Neural cell (in vitro differentiated cells): ENCODE results near the gene NARF.

Source experiments
- TF ChIP-seq, protein P1 (sequence below): IDR thresholded peaks from 2 replicates; pipeline ENCODE4 v1.6.1; 2012; ENCODE audit warnings: borderline replicate concordance
- TF ChIP-seq, protein P2 (sequence below): fragments of 450-650 bp; IDR thresholded peaks from 2 replicates; pipeline ENCODE4 v1.5.1; 2014; ENCODE audit warnings: antibody characterized with exemption, mild to moderate bottlenecking, moderate library complexity; ENCODE audit not compliant: poor library complexity, severe bottlenecking

DNA sequence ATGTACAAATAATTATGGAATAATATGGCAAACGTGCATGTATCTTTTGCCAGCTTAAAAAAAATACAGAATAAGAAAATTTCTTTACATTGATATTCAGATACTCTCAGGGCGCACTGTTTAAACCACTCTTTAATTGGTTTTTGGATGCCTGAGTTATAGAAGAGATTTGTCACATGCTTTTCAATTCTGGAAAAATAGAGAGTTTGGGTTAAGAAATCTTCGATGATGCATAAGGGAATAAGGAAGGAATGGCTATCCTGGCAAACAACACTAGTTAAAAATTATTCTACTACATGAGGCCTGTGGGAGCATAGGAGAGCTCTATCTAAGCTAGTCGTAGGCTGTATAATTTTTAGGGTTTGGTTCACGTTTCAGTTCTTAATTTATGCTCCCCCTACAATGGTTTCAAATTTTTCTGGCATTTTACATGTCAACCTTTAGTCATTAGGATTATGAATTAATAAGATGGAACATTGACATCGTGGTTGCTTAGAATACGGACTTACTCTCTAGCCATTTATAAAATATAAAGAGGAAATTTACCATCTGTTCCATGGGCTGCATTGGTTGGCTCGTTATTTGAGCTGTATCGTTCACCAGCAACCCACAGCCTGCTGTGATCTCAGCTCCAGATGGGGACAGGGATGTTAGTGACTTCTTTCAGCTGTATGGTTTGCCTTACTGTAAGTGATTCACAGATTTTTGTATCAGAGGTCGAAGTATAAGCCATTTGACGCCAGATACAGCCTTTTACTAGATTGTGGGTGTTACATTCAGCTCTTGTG lies 15.9 kb downstream of the NARF start:
- TF ChIP-seq, protein P1, sequence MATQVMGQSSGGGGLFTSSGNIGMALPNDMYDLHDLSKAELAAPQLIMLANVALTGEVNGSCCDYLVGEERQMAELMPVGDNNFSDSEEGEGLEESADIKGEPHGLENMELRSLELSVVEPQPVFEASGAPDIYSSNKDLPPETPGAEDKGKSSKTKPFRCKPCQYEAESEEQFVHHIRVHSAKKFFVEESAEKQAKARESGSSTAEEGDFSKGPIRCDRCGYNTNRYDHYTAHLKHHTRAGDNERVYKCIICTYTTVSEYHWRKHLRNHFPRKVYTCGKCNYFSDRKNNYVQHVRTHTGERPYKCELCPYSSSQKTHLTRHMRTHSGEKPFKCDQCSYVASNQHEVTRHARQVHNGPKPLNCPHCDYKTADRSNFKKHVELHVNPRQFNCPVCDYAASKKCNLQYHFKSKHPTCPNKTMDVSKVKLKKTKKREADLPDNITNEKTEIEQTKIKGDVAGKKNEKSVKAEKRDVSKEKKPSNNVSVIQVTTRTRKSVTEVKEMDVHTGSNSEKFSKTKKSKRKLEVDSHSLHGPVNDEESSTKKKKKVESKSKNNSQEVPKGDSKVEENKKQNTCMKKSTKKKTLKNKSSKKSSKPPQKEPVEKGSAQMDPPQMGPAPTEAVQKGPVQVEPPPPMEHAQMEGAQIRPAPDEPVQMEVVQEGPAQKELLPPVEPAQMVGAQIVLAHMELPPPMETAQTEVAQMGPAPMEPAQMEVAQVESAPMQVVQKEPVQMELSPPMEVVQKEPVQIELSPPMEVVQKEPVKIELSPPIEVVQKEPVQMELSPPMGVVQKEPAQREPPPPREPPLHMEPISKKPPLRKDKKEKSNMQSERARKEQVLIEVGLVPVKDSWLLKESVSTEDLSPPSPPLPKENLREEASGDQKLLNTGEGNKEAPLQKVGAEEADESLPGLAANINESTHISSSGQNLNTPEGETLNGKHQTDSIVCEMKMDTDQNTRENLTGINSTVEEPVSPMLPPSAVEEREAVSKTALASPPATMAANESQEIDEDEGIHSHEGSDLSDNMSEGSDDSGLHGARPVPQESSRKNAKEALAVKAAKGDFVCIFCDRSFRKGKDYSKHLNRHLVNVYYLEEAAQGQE = no peak
- TF ChIP-seq, protein P2, sequence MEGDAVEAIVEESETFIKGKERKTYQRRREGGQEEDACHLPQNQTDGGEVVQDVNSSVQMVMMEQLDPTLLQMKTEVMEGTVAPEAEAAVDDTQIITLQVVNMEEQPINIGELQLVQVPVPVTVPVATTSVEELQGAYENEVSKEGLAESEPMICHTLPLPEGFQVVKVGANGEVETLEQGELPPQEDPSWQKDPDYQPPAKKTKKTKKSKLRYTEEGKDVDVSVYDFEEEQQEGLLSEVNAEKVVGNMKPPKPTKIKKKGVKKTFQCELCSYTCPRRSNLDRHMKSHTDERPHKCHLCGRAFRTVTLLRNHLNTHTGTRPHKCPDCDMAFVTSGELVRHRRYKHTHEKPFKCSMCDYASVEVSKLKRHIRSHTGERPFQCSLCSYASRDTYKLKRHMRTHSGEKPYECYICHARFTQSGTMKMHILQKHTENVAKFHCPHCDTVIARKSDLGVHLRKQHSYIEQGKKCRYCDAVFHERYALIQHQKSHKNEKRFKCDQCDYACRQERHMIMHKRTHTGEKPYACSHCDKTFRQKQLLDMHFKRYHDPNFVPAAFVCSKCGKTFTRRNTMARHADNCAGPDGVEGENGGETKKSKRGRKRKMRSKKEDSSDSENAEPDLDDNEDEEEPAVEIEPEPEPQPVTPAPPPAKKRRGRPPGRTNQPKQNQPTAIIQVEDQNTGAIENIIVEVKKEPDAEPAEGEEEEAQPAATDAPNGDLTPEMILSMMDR = no peak
